OCI-LY7 (cell line): ENCODE results near the gene KCNK4. TPM values are rescaled to one million over a fixed set of nuclear protein-coding genes. Genes with fewer than 3 reads are reported as not detected.

Source experiments
- BruUV-seq: library from RNA; stranded (reverse); fragments of 400-500 nt; replicated peaks from 2 replicates; lab custom pipeline; 2021; lab: Mats Ljungman, UMichigan
- CTCF ChIA-PET: fragments of 300-600 bp; sonication (Branson Sonifier 250); formaldehyde crosslinking; loops from one replicate; lab custom pipeline; 2022; ENCODE audit warnings: antibody characterized with exemption; ENCODE audit not compliant: unreplicated experiment; lab: Charles Lee
- POLR2A ChIA-PET: fragments of 300-600 bp; sonication (Branson Sonifier 250); formaldehyde crosslinking; loops from one replicate; lab custom pipeline; 2022; ENCODE audit warnings: antibody characterized with exemption; lab: Charles Lee
- DNase-seq: peaks from one replicate; pipeline ENCODE4 v3.0.0-alpha.2; 2015; ENCODE audit warnings: low spot score
- H2AFZ ChIP-seq: fragments of 200-600 bp; sonication (generic), shearing (Covaris generic); 2 replicates; pipeline ENCODE4 v1.6.1; 2014; ENCODE audit warnings: mild to moderate bottlenecking, antibody characterized with exemption, low read length, moderate library complexity
- H3K27ac ChIP-seq: fragments of 200-600 bp; sonication (generic); 2 replicates; pipeline ENCODE4 v1.5.1; 2014; ENCODE audit warnings: mixed run types, low read depth, mild to moderate bottlenecking, moderate library complexity, low read length, inconsistent platforms; ENCODE audit not compliant: poor library complexity, severe bottlenecking
- H3K36me3 ChIP-seq: fragments of 200-600 bp; sonication (generic); 2 replicates; pipeline ENCODE4 v1.6.1; 2014; ENCODE audit warnings: mild to moderate bottlenecking, antibody characterized with exemption, low read length, moderate library complexity, mixed read lengths; ENCODE audit not compliant: insufficient read depth
- H3K4me1 ChIP-seq: fragments of 200-600 bp; sonication (generic); 2 replicates; pipeline ENCODE4 v1.5.1; 2014; ENCODE audit warnings: mild to moderate bottlenecking, low read length; ENCODE audit not compliant: insufficient read depth, poor library complexity, severe bottlenecking
- H3K4me2 ChIP-seq: fragments of 200-600 bp; sonication (generic); 2 replicates; pipeline ENCODE4 v1.6.1; 2014; ENCODE audit warnings: mild to moderate bottlenecking, low read length
- H3K4me3 ChIP-seq: fragments of 200-600 bp; sonication (generic); 2 replicates; pipeline ENCODE4 v1.5.1; 2014; ENCODE audit warnings: mild to moderate bottlenecking, low read depth, low read length; ENCODE audit not compliant: poor library complexity, severe bottlenecking
- H3K79me2 ChIP-seq: fragments of 200-600 bp; sonication (generic); 2 replicates; pipeline ENCODE4 v1.6.1; 2016; ENCODE audit warnings: low read depth, mild to moderate bottlenecking, low read length, moderate library complexity, mixed read lengths; ENCODE audit not compliant: insufficient read depth
- H3K9me2 ChIP-seq: fragments of 200-600 bp; sonication (generic); 2 replicates; pipeline ENCODE4 v1.6.1; 2016; ENCODE audit warnings: mild to moderate bottlenecking, low read length, mixed read lengths; ENCODE audit not compliant: insufficient read depth
- H3K9me3 ChIP-seq: fragments of 200-600 bp; sonication (generic); 2 replicates; pipeline ENCODE4 v1.6.1; 2014; ENCODE audit warnings: mild to moderate bottlenecking, mixed run types, low read length, mixed read lengths
- H4K20me1 ChIP-seq: fragments of 200-600 bp; sonication (generic); 2 replicates; pipeline ENCODE4 v1.6.1; 2014; ENCODE audit warnings: mild to moderate bottlenecking, antibody characterized with exemption, low read length, moderate library complexity, mixed read lengths; ENCODE audit not compliant: insufficient read depth
- EZH2phosphoT487 ChIP-seq: fragments of 200-600 bp; sonication (generic); IDR thresholded peaks from 2 replicates; pipeline ENCODE4 v1.6.1; 2018; ENCODE audit warnings: low read depth, borderline replicate concordance, mild to moderate bottlenecking, mixed run types, antibody characterized with exemption, low read length, moderate library complexity, mixed read lengths
- intact Hi-C: fragments of 100-400 bp; cut with micrococcal nuclease; formaldehyde crosslinking; loops from one replicate; pipeline ENCODE4 v1.10.0; 2022; ENCODE audit not compliant: unreplicated experiment
- total RNA-seq, 2 experiments: library from RNA; depleted of rRNA in 1 of 2; stranded (reverse); fragments of >200 nt in 1 of 2; shearing (Covaris generic) in 1 of 2; gene quantifications; 2 replicates each; pipeline ENCODE4 v1.2.3, GENCODE V29; 2014 to 2022
- TF ChIP-seq, protein P1 (sequence below): fragments of 200-600 bp; sonication (generic); conservative IDR thresholded peaks from 2 replicates; pipeline ENCODE4 v1.5.1; 2014; ENCODE audit warnings: mild to moderate bottlenecking, antibody characterized with exemption, low read length, moderate library complexity, mixed read lengths

KCNK4 gene
- total RNA-seq, 2 experiments from 2014 or later, result 0.80 to 0.95 TPM

DNA sequence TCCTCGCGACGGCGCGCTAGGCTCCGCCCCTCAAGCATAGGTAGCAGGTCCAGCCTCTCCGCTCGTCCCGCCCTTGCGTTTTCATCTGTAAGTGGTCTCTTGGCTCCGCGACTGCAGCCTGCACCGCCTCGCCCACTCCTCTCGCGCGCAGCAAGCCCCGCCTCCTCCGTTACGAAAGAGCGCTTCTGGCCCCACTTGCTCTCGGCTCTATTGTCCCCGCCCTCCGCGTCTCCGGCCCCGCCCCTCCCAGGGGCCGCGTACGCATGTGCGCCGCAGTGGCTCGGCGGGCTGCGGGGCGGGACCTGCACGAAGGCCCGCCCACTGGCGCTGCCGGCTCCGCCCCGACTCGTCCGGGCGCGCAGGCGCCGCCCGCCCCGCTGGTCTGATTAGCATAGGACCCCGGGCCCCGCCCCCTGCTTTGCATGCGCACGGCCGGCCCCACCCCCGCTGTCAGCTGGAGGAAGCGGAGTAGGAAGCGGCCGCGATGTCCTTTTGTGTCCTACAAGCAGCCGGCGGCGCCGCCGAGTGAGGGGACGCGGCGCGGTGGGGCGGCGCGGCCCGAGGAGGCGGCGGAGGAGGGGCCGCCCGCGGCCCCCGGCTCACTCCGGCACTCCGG lies 14.1 kb downstream of the KCNK4 start, which contains the start of gene ESRRA:
Gene ESRRA, plus strand, starts transcription at position 450 of the 616 bp plus-strand sequence. CDS start 1,656 bp downstream, outside the sequence.
- H2AFZ ChIP-seq, result peak within 1 kb of the TSS; percentile 57; the same call in 1 of the 2 replicates
- peak within 1 kb of the TSS; percentile 88 for H3K4me3 ChIP-seq
- TF ChIP-seq, protein P1, sequence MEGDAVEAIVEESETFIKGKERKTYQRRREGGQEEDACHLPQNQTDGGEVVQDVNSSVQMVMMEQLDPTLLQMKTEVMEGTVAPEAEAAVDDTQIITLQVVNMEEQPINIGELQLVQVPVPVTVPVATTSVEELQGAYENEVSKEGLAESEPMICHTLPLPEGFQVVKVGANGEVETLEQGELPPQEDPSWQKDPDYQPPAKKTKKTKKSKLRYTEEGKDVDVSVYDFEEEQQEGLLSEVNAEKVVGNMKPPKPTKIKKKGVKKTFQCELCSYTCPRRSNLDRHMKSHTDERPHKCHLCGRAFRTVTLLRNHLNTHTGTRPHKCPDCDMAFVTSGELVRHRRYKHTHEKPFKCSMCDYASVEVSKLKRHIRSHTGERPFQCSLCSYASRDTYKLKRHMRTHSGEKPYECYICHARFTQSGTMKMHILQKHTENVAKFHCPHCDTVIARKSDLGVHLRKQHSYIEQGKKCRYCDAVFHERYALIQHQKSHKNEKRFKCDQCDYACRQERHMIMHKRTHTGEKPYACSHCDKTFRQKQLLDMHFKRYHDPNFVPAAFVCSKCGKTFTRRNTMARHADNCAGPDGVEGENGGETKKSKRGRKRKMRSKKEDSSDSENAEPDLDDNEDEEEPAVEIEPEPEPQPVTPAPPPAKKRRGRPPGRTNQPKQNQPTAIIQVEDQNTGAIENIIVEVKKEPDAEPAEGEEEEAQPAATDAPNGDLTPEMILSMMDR, result no peak
- no peak for TF ChIP-seq EZH2phosphoT487
- peaks cover 25% of the 10 kb centered on the region for H3K79me2 ChIP-seq
- no peaks in the 10 kb centered on the region for H3K9me2 ChIP-seq
- peaks cover 27% of the 10 kb centered on the region for H3K36me3 ChIP-seq
- peak within 1 kb of the TSS; percentile 96 for H3K27ac ChIP-seq
- ChIA-PET CTCF (interaction anchor here (0.6 to 2.1 kb wide), 6 partner anchors 13 to 417 kb away, joined by 3 to 14 read pairs (median 6); partner anchors contain the start of genes FERMT3 and PRDX5), POLR2A (interaction anchor here (0.6 to 2.5 kb wide), 3 partner anchors 13 to 34 kb away, joined by 3 to 11 read pairs (median 3); partner anchors contain the start of genes PRDX5 and TRMT112)
- peaks cover 30% of the 10 kb centered on the region for H3K4me1 ChIP-seq
- intact Hi-C loops, result loop anchor here (1.0 to 10.0 kb wide), 4 partner anchors 12 to 330 kb away; partner anchors contain the start of genes CCDC88B, COX8A, FKBP2 and TRMT112
- peak; percentile 99 for DNase-seq
- H3K4me2 ChIP-seq, result peak within 1 kb of the TSS; percentile 95
- no peaks in the 10 kb centered on the region for H3K9me3 ChIP-seq
- no peaks in the 10 kb centered on the region for H4K20me1 ChIP-seq
- BruUV-seq, result no TSS peak

DNA sequence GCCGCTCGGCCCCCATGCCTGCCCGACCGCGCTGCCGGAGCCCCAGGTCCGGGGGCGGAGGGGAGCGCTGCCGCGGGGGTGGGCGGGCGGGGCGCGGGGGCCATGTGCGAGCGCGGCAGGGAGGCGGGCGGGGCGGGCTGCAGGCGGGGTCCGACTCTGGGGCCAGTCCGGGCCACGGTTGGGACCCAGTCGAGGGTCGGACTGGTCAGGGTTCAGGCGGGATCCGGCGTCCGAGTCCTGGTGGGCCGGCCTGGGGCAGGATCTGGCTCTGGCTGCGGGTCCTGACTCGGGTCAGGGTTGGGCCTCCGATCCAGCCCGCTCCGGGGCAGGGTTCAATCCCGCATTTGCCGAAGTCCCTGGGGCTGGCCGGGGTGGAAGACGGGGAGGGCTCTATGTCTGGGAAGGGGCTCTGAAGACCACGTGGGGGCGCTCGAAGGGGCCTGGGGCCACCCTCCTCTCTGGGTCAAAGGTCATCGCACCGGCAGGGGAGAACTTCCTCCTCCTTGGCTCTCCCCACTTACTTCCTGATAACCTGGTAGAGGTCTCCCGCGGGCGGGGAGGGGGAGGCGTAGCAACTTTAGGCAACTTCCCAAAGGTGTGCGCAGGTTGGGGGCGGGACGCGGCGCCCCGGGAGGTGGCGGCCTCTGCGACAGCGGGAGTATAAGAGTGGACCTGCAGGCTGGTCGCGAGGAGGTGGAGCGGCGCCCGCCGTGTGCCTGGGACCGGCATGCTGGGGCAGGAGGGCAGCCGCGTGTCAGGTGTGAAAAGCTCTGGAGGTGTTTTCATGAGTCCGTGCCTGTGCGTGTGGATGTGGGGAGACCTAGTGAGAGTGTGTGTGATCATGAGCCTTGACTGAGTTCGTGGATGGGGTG lies 14.8 kb downstream of the KCNK4 start:
- ChIA-PET CTCF (interaction anchor here (2.1 kb wide), 1 partner anchor 12 kb away, joined by 12 read pairs; the partner anchor contains the start of gene PRDX5), POLR2A (no interaction called here)
- H3K4me3 ChIP-seq, result peak overlapping the region; percentile 88
- H4K20me1 ChIP-seq, result no peaks in the 10 kb centered on the region
- H3K27ac ChIP-seq, result peak overlapping the region; percentile 55
- H3K36me3 ChIP-seq, result peaks cover 31% of the 10 kb centered on the region
- H3K4me1 ChIP-seq, result peaks cover 23% of the 10 kb centered on the region
- intact Hi-C loops, result loop anchor here (1.0 to 10.0 kb wide), 4 partner anchors 11 to 331 kb away; partner anchors contain the start of genes CCDC88B, COX8A, FKBP2 and TRMT112
- H3K9me3 ChIP-seq, result no peaks in the 10 kb centered on the region
- BruUV-seq, result no TSS peak
- peaks cover 25% of the 10 kb centered on the region for H3K79me2 ChIP-seq
- no peaks in the 10 kb centered on the region for H3K9me2 ChIP-seq
- TF ChIP-seq EZH2phosphoT487, result no peak
- TF ChIP-seq, protein P1, result peak; percentile 80
- DNase-seq, result peak; percentile 84
- H3K4me2 ChIP-seq, result peak overlapping the region; percentile 78
- peak overlapping the region; percentile 30; the same call in 1 of the 2 replicates for H2AFZ ChIP-seq
